SU-DHL-6 (cell line): ENCODE data around the gene MRPS18C.
A peak's percentile ranks its signal among the peaks of the same experiment; 100 is the strongest.
"Not testable (repeated sequence)": the region's sequence is repeated elsewhere in the genome, so short reads cannot be mapped to it uniquely, and the experiment has no call there.

Experiments used
- H2AFZ ChIP-seq: fragments of 200-600 bp; sonication (generic); 2 replicates; pipeline ENCODE4 v1.6.1; 2014; ENCODE audit warnings: low read depth, mild to moderate bottlenecking, moderate library complexity, mixed read lengths, antibody characterized with exemption, low read length; ENCODE audit not compliant: severe bottlenecking
- H3F3A ChIP-seq: fragments of 200-600 bp; shearing (Covaris generic); 2 replicates; pipeline ENCODE4 v1.6.0; 2016; ENCODE audit warnings: antibody characterized with exemption, mild to moderate bottlenecking; ENCODE audit not compliant: insufficient read depth
- H3K27ac ChIP-seq: fragments of 200-600 bp; sonication (generic); 2 replicates; pipeline ENCODE4 v1.5.1; 2016; ENCODE audit warnings: low read depth, mild to moderate bottlenecking, low read length, moderate library complexity, mixed read lengths
- H3K27me3 ChIP-seq: fragments of 200-600 bp; sonication (generic), shearing (Covaris generic); 2 replicates; pipeline ENCODE4 v1.6.0; 2014; ENCODE audit warnings: mild to moderate bottlenecking, low read length
- H3K36me3 ChIP-seq: fragments of 200-600 bp; sonication (generic); 2 replicates; pipeline ENCODE4 v1.6.1; 2014; ENCODE audit warnings: mild to moderate bottlenecking, low read length, mixed read lengths
- H3K4me2 ChIP-seq: fragments of 300-600, 200-600 bp; shearing (Covaris generic), sonication (generic); 2 replicates; pipeline ENCODE4 v1.6.0; 2014; ENCODE audit warnings: low read length, low read depth, mild to moderate bottlenecking; ENCODE audit not compliant: poor library complexity, severe bottlenecking
- H3K4me3 ChIP-seq: fragments of 200-600 bp; sonication (generic); 2 replicates; pipeline ENCODE4 v1.5.1; 2014; ENCODE audit warnings: antibody characterized with exemption, low read length, mild to moderate bottlenecking, mixed read lengths; ENCODE audit not compliant: insufficient read depth, poor library complexity, severe bottlenecking
- H3K79me2 ChIP-seq: fragments of 200-600 bp; sonication (generic); 2 replicates; pipeline ENCODE4 v1.6.1; 2014; ENCODE audit warnings: mild to moderate bottlenecking, low read length, moderate library complexity; ENCODE audit not compliant: insufficient read depth
- H3K9ac ChIP-seq: fragments of 200-600 bp; sonication (generic); 2 replicates; pipeline ENCODE4 v1.7.0; 2014; ENCODE audit warnings: mild to moderate bottlenecking, low read length
- H3K9me2 ChIP-seq: fragments of 200-600 bp; sonication (generic); replicated peaks from 2 replicates; pipeline ENCODE4 v1.6.1; 2014; ENCODE audit warnings: low read length; ENCODE audit not compliant: insufficient read depth
- H3K9me3 ChIP-seq: fragments of 200-600 bp; sonication (generic); 2 replicates; pipeline ENCODE4 v1.6.1; 2014; ENCODE audit warnings: low read length, mixed read lengths; ENCODE audit not compliant: insufficient read depth
- H4K20me1 ChIP-seq: fragments of 200-600 bp; sonication (generic); 2 replicates; pipeline ENCODE4 v1.6.1; 2014; ENCODE audit warnings: low read depth, mild to moderate bottlenecking, antibody characterized with exemption, low read length, moderate library complexity, mixed read lengths
- CTCF ChIP-seq: fragments of 200-600 bp; sonication (generic); IDR thresholded peaks from one replicate; pipeline ENCODE4 v1.5.1; 2017; ENCODE audit warnings: antibody characterized with exemption, mild to moderate bottlenecking, low read length, moderate library complexity; ENCODE audit not compliant: insufficient read depth, poor library complexity, severe bottlenecking
- EZH2phosphoT487 ChIP-seq: fragments of 200-600 bp; sonication (generic), shearing (Covaris generic); conservative IDR thresholded peaks from 2 replicates; pipeline ENCODE4 v1.6.1; 2018; ENCODE audit warnings: mild to moderate bottlenecking, antibody characterized with exemption, low read length, moderate library complexity, mixed read lengths

Gene MRPS18C

GRCh38 chr4:83490876-83491450 is 35.1 kb downstream of the MRPS18C start:
- H3K9ac ChIP-seq = no peak overlapping the region
- no peaks in the 10 kb centered on the region for H4K20me1 ChIP-seq
- no peak overlapping the region for H3K27ac ChIP-seq
- H3K4me2 ChIP-seq = no peak overlapping the region
- no peaks in the 10 kb centered on the region for H3K9me3 ChIP-seq
- no peaks in the 10 kb centered on the region for H3K9me2 ChIP-seq
- no peak overlapping the region for H3K4me3 ChIP-seq
- H3K36me3 ChIP-seq = no peaks in the 10 kb centered on the region
- TF ChIP-seq CTCF (peak; percentile 40), EZH2phosphoT487 (no peak)
- no peaks in the 10 kb centered on the region for H3F3A ChIP-seq
- no peaks in the 10 kb centered on the region for H3K79me2 ChIP-seq
- H3K27me3 ChIP-seq = no peaks in the 10 kb centered on the region
- no peak overlapping the region for H2AFZ ChIP-seq

GRCh38 chr4:83496085-83496917 is 40.4 kb downstream of the MRPS18C start:
- not testable (repeated sequence) for H3K27ac ChIP-seq

GRCh38 chr4:83498187-83498586 is 42.3 kb downstream of the MRPS18C start:
- no peak overlapping the region for H3K9ac ChIP-seq
- H3K27ac ChIP-seq = no peak overlapping the region
- no peak overlapping the region for H3K4me3 ChIP-seq
- H3K9me2 ChIP-seq = no peaks in the 10 kb centered on the region
- H3K27me3 ChIP-seq = no peaks in the 10 kb centered on the region
- no peaks in the 10 kb centered on the region for H3K9me3 ChIP-seq
- no peaks in the 10 kb centered on the region for H3F3A ChIP-seq
- H2AFZ ChIP-seq = no peak overlapping the region
- no peaks in the 10 kb centered on the region for H3K36me3 ChIP-seq
- no peaks in the 10 kb centered on the region for H4K20me1 ChIP-seq
- no peak for TF ChIP-seq CTCF
- no peak for TF ChIP-seq EZH2phosphoT487
- no peaks in the 10 kb centered on the region for H3K79me2 ChIP-seq
- no peak overlapping the region for H3K4me2 ChIP-seq

More at GRCh38 chr4:83496085-83496917, 40.4 kb downstream of the MRPS18C start:
- not testable (repeated sequence) for H3K9me2 ChIP-seq, H3K4me3 ChIP-seq, H4K20me1 ChIP-seq, H3F3A ChIP-seq, H3K36me3 ChIP-seq, H3K9me3 ChIP-seq, H2AFZ ChIP-seq, H3K27me3 ChIP-seq, H3K4me2 ChIP-seq, H3K79me2 ChIP-seq, H3K9ac ChIP-seq

GRCh38 chr4:83501671-83502070 is 45.8 kb downstream of the MRPS18C start:
- H2AFZ ChIP-seq, H4K20me1 ChIP-seq, H3K79me2 ChIP-seq, H3K36me3 ChIP-seq, H3K27me3 ChIP-seq, H3F3A ChIP-seq, H3K4me3 ChIP-seq, H3K9ac ChIP-seq, H3K4me2 ChIP-seq, H3K27ac ChIP-seq, H3K9me2 ChIP-seq, H3K9me3 ChIP-seq: not testable (repeated sequence)
